HepG2 (cell line): ENCODE results near the gene ZNF683. TPM values are rescaled to one million over a fixed set of nuclear protein-coding genes. Genes with fewer than 3 reads are reported as not detected.

ENCODE experiments used
- ATF2 ChIP-seq: sonication (generic); formaldehyde crosslinking; IDR thresholded peaks from 2 replicates; pipeline ENCODE4 v1.4.0; 2020; ENCODE audit warnings: missing genetic modification reagents
- ATF7-NPFF ChIP-seq: sonication (generic); formaldehyde crosslinking; IDR thresholded peaks from 2 replicates; pipeline ENCODE4 v1.8.1; 2023; ENCODE audit warnings: mild to moderate bottlenecking, low read depth, missing genetic modification reagents, moderate library complexity
- ETV5 ChIP-seq: IDR thresholded peaks from 2 replicates; pipeline ENCODE4 v1.6.1; 2018; ENCODE audit warnings: missing biosample characterization, missing genetic modification reagents, inconsistent platforms, borderline replicate concordance
- HNRNPLL ChIP-seq: fragments of 200-400 bp; formaldehyde crosslinking; IDR thresholded peaks from 2 replicates; pipeline ENCODE4 v1.6.1; 2017; ENCODE audit warnings: mild to moderate bottlenecking, low read depth, low read length; ENCODE audit not compliant: poor library complexity, severe bottlenecking
- JUN ChIP-seq: sonication (generic); formaldehyde crosslinking; IDR thresholded peaks from 2 replicates; pipeline ENCODE4 v1.4.0; 2020; ENCODE audit warnings: mild to moderate bottlenecking, missing genetic modification reagents
- NAIF1 ChIP-seq: sonication (generic); formaldehyde crosslinking; IDR thresholded peaks from 2 replicates; pipeline ENCODE4 v1.5.0; 2020; ENCODE audit warnings: mild to moderate bottlenecking, missing genetic modification reagents, borderline replicate concordance
- SMAD3 ChIP-seq: sonication (generic); formaldehyde crosslinking; IDR thresholded peaks from 2 replicates; pipeline ENCODE4 v1.4.0; 2020; ENCODE audit warnings: missing genetic modification reagents
- STAG1 ChIP-seq: sonication (generic); formaldehyde crosslinking; IDR thresholded peaks from 2 replicates; pipeline ENCODE4 v1.4.0; 2020; ENCODE audit warnings: missing genetic modification reagents
- TEAD3 ChIP-seq: optimal IDR thresholded peaks from 2 replicates; pipeline ENCODE3; 2016; ENCODE audit warnings: borderline replicate concordance
- TGIF2 ChIP-seq: IDR thresholded peaks from 2 replicates; pipeline ENCODE4 v1.6.1; 2016; ENCODE audit warnings: control low read depth, missing compliant biosample characterization
- TSC22D2 ChIP-seq: sonication (generic); formaldehyde crosslinking; IDR thresholded peaks from 2 replicates; pipeline ENCODE4 v1.5.1; 2020; ENCODE audit warnings: missing genetic modification reagents, mild to moderate bottlenecking, borderline replicate concordance
- YY1 ChIP-seq: IDR thresholded peaks from 2 replicates; pipeline ENCODE4 v1.6.1; 2011; ENCODE audit warnings: low read length, low read depth, moderate library complexity, mild to moderate bottlenecking; ENCODE audit not compliant: insufficient read depth, insufficient replicate concordance
- ZFP37 ChIP-seq: sonication (generic); formaldehyde crosslinking; IDR thresholded peaks from 2 replicates; pipeline ENCODE4 v1.4.0; 2020; ENCODE audit warnings: missing genetic modification reagents, borderline replicate concordance
- ZNF552 ChIP-seq: sonication (generic); formaldehyde crosslinking; IDR thresholded peaks from 2 replicates; pipeline ENCODE4 v1.9.0; 2022; ENCODE audit warnings: missing genetic modification reagents, mild to moderate bottlenecking, borderline replicate concordance
- ZNF580 ChIP-seq: IDR thresholded peaks from 2 replicates; pipeline ENCODE4 v1.6.1; 2016; ENCODE audit warnings: low read depth, borderline replicate concordance
- ZNF687 ChIP-seq: sonication (generic); formaldehyde crosslinking; IDR thresholded peaks from 2 replicates; pipeline ENCODE4 v1.5.1; 2020; ENCODE audit warnings: mild to moderate bottlenecking, missing genetic modification reagents, moderate library complexity
- ZNF770 ChIP-seq: sonication (generic); formaldehyde crosslinking; IDR thresholded peaks from 2 replicates; pipeline ENCODE4 v1.5.0; 2020; ENCODE audit warnings: mild to moderate bottlenecking, missing genetic modification reagents
- polyA plus RNA-seq, 8 experiments: library from polyadenylated mRNA; depleted of rRNA in 3 of 8; stranded (reverse) in 7 of 8; unstranded in 1 of 8; fragments of >200 nt; fragmentation: Illumina TruSeq in 4 of 8; extraction: Trizol in 4 of 8; gene quantifications; 2 replicates each; pipeline versions ENCODE4 v1.2.1 to v1.2.3, GENCODE V29; 2011 to 2016; ENCODE audit warnings: low read depth in 4 of 8, missing spikeins in 1 of 8, mixed read lengths in 1 of 8; ENCODE audit not compliant: insufficient read depth in 1 of 8
- total RNA-seq, 5 experiments: library from RNA; depleted of rRNA; stranded (reverse); fragments of >200 nt; fragmentation: Illumina TruSeq; extraction: Trizol; gene quantifications; 2 replicates each; pipeline ENCODE4 v1.2.3, GENCODE V29; 2016; ENCODE audit warnings: low read depth in 1 of 5

The ZNF683 gene
- total and polyA plus RNA-seq, 2 of the 13 experiments (the other 11 are each of a cell fraction or from before 2014, with no cell fraction given), result not detected

GRCh38 chr1:26363549-26364448 lies 8.8 kb downstream of the ZNF683 start (continued):
- peak; percentile 36; the same call in 1 of the 2 replicates for TF ChIP-seq ATF2
- TF ChIP-seq TSC22D2 (CRISPR knock-in tag), result 0 out of 2 replicates have a peak, but pooled peaks have one; percentile 46
- TF ChIP-seq JUN, result no peak
- peak; percentile 42 for TF ChIP-seq HNRNPLL
- TF ChIP-seq ZNF770 (CRISPR knock-in tag), result peak; percentile 60
- TF ChIP-seq TEAD3 (CRISPR knock-in tag), result peak; percentile 57
- TF ChIP-seq ETV5, result peak; percentile 48; the same call in 1 of the 2 replicates
- peak; percentile 58; the same call in 1 of the 2 replicates for TF ChIP-seq ZNF580 (CRISPR knock-in tag)
- TF ChIP-seq STAG1 (CRISPR knock-in tag), result peak; percentile 88
- TF ChIP-seq ZFP37 (CRISPR knock-in tag), result no peak
- TF ChIP-seq SMAD3 (CRISPR knock-in tag), result 0 out of 2 replicates have a peak, but pooled peaks have one; percentile 38
- TF ChIP-seq ATF7-NPFF (CRISPR knock-in tag), result peak; percentile 44; the same call in 1 of the 2 replicates
- TF ChIP-seq ZNF687 (CRISPR knock-in tag), result peak; percentile 73
- peak; percentile 47 for TF ChIP-seq YY1
- no peak for TF ChIP-seq ZNF552 (CRISPR knock-in tag)
- TF ChIP-seq NAIF1 (CRISPR knock-in tag), result no peak
- TF ChIP-seq TGIF2 (CRISPR knock-in tag), result 0 out of 2 replicates have a peak, but pooled peaks have one; percentile 36
